Gastrocnemius medialis (tissue), 4 donors: Measurements from ENCODE around the gene CCDC85A.

Experiments
- POLR2A ChIP-seq, 2 donors: fragments of 450-650 bp; IDR thresholded peaks; one replicate each; pipeline ENCODE4 v1.6.1; 2017; ENCODE audit warnings: antibody characterized with exemption in 2 of 2, mild to moderate bottlenecking in 2 of 2, moderate library complexity in 2 of 2
- TF ChIP-seq, protein P1 (sequence below), 5 experiments: fragments of 450-650 bp in 3 of 5; fragments of 200-600 bp in 2 of 5; sonication (generic) in 2 of 5; IDR thresholded peaks in 4 of 5; conservative IDR thresholded peaks in 1 of 5; 1 replicate in 4 of 5; 2 replicates in 1 of 5; pipeline ENCODE4 v1.5.1; 2016 to 2019; ENCODE audit warnings: antibody characterized with exemption in 5 of 5, mild to moderate bottlenecking in 3 of 5, moderate library complexity in 3 of 5

DNA sequence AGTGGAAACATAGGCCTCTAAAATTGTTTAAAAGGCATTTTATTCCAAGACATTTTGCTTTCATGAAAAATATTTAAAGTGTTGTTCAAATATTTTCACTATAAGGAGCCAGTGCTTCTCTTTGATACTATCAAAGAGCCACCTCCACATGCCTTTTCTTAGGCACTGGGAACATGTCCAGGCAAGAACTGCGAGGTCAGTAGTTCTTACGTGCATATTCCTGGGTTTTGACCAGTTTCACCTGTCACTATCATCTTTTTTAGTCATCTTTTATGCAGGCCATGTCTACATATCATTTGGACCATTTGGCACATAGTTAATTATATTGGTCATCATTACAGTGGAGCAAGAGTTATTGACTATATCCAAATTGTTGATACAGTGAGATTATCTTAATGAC, 195.3 kb downstream of the CCDC85A start:
- TF ChIP-seq, protein P1, sequence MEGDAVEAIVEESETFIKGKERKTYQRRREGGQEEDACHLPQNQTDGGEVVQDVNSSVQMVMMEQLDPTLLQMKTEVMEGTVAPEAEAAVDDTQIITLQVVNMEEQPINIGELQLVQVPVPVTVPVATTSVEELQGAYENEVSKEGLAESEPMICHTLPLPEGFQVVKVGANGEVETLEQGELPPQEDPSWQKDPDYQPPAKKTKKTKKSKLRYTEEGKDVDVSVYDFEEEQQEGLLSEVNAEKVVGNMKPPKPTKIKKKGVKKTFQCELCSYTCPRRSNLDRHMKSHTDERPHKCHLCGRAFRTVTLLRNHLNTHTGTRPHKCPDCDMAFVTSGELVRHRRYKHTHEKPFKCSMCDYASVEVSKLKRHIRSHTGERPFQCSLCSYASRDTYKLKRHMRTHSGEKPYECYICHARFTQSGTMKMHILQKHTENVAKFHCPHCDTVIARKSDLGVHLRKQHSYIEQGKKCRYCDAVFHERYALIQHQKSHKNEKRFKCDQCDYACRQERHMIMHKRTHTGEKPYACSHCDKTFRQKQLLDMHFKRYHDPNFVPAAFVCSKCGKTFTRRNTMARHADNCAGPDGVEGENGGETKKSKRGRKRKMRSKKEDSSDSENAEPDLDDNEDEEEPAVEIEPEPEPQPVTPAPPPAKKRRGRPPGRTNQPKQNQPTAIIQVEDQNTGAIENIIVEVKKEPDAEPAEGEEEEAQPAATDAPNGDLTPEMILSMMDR (IDR thresholded peaks at IDR 0.05 in 4 of 5, conservative IDR thresholded peaks at IDR 0.05 in 1 of 5), result no peak
- TF ChIP-seq POLR2A (IDR thresholded peaks at IDR 0.05), result no peak
